CD4-positive, alpha-beta T cell (primary cell): ENCODE measurements around the gene GTF3C4. TPM values are rescaled to one million over a fixed set of nuclear protein-coding genes. Genes with fewer than 3 reads are reported as not detected.
"Not testable (repeated sequence)": the region's sequence is repeated elsewhere in the genome, so short reads cannot be mapped to it uniquely, and the experiment has no call there.

Experiments
- ATAC-seq: fragments of 200-7000 bp; cut with Tn5 transposase; one replicate; pipeline ENCODE4 v1.10.0; 2022; ENCODE audit warnings: mild to moderate bottlenecking; ENCODE audit not compliant: poor library complexity
- CTCF ChIA-PET: fragments of 350-600 bp; sonication (Branson Sonifier 250); formaldehyde crosslinking; loops from one replicate; lab custom pipeline; 2021; ENCODE audit warnings: antibody characterized with exemption, inconsistent platforms; lab: Charles Lee
- POLR2A ChIA-PET: fragments of 350-600 bp; sonication (Branson Sonifier 250); formaldehyde crosslinking; loops from one replicate; lab custom pipeline; 2021; ENCODE audit warnings: antibody characterized with exemption, inconsistent platforms; lab: Charles Lee
- DNase-seq, 14 experiments: peaks; one replicate each; pipeline ENCODE4 v3.0.0-alpha.2; 2013 to 2020; ENCODE audit warnings: mixed read lengths in 2 of 14
- H3K27ac ChIP-seq, 2 donors: one replicate each; pipeline versions ENCODE4 v1.5.1 to v1.7.0; 2013; ENCODE audit warnings: low read length in 2 of 2, low read depth in 1 of 2, mild to moderate bottlenecking in 1 of 2
- H3K27me3 ChIP-seq, 2 experiments: 1 replicate in 1 of 2; 2 replicates in 1 of 2; pipeline versions ENCODE4 v1.6.1 to v1.7.0; 2013; ENCODE audit warnings: low read length in 2 of 2, control low read depth in 1 of 2, mild to moderate bottlenecking in 1 of 2, moderate library complexity in 1 of 2; ENCODE audit not compliant: insufficient read depth in 2 of 2, control insufficient read depth in 1 of 2
- H3K36me3 ChIP-seq: one replicate; pipeline ENCODE4 v1.6.1; 2013; ENCODE audit warnings: low read length, control low read depth; ENCODE audit not compliant: insufficient read depth
- H3K4me1 ChIP-seq: one replicate; pipeline ENCODE4 v1.6.1; 2013; ENCODE audit warnings: low read length, control low read depth; ENCODE audit not compliant: insufficient read depth
- H3K4me3 ChIP-seq: one replicate; pipeline ENCODE4 v1.5.1; 2013; ENCODE audit warnings: mild to moderate bottlenecking, low read length, moderate library complexity
- H3K9me3 ChIP-seq, 2 experiments: 1 replicate in 1 of 2; 2 replicates in 1 of 2; pipeline versions ENCODE4 v1.6.1 to v1.7.0; 2013; ENCODE audit warnings: low read length in 2 of 2, mild to moderate bottlenecking in 2 of 2, control low read depth in 1 of 2, moderate library complexity in 1 of 2; ENCODE audit not compliant: control insufficient read depth in 1 of 2, insufficient read depth in 1 of 2
- H3K27ac Mint-ChIP-seq: one replicate; pipeline ENCODE4 v1.8.0; 2020; ENCODE audit warnings: mixed read lengths
- H3K27me3 Mint-ChIP-seq: one replicate; pipeline ENCODE4 v1.8.0; 2021; ENCODE audit warnings: mixed read lengths
- H3K36me3 Mint-ChIP-seq: one replicate; pipeline ENCODE4 v1.8.0; 2021; ENCODE audit warnings: low read depth, mixed read lengths
- H3K4me1 Mint-ChIP-seq: one replicate; pipeline ENCODE4 v1.8.0; 2021; ENCODE audit warnings: low read depth, mixed read lengths
- H3K4me3 Mint-ChIP-seq: one replicate; pipeline ENCODE4 v1.8.0; 2020; ENCODE audit warnings: mild to moderate bottlenecking, mixed read lengths
- H3K9me3 Mint-ChIP-seq: one replicate; pipeline ENCODE4 v1.8.0; 2020; ENCODE audit warnings: mixed read lengths
- intact Hi-C, 2 experiments: fragments of 100-400 bp; cut with DNase I in 1 of 2; cut with micrococcal nuclease in 1 of 2; formaldehyde crosslinking; loops; one replicate each; pipeline versions ENCODE4 v1.15.1 to v1.9.0; 2023 to 2025; cut with DNase I, micrococcal nuclease
- total RNA-seq, 174 experiments: library from RNA in 2 of 174; stranded (reverse) in 2 of 174; gene quantifications; one replicate each; pipeline ENCODE4 v1.2.3 and lab custom pipeline; 2021 to 2026
- TF ChIP-seq, protein P1 (sequence below): fragments of 200-600 bp; IDR thresholded peaks from one replicate; pipeline ENCODE4 v1.8.0; 2022; ENCODE audit warnings: antibody characterized with exemption, mild to moderate bottlenecking

GTF3C4 gene
- total RNA-seq, 2 experiments from 2014 or later = 9.3 to 9.6 TPM

DNA sequence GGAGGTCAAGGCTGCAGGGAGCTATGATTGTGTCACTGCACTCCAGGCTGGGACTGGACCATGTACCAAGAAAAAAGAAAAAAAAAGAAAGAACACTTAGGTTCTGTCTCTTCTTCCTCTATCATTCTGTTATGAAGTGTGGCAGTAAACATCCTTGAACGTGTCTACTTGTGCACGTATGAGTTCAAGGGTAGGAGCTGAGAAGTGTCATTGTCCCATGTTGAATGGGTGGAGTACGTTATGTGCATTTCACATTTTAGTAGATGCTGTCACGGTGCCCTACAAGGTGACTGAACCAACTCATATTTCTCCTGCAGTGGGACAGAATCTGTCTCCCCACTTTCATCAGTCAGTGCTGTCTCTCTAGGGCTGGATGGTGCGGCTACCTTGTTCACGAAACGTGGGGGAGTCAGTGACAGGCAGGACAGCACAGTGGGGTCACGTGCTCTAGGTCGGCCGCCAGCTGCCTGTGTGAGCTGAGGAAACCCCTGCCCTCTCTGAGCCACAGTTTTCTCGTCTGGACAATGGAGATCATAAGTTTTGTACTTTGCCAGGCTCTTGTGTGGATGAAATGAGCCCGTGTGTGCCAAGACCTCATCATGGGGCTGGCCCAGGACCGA, 47.2 kb downstream of the GTF3C4 start:
- TF ChIP-seq, protein P1, sequence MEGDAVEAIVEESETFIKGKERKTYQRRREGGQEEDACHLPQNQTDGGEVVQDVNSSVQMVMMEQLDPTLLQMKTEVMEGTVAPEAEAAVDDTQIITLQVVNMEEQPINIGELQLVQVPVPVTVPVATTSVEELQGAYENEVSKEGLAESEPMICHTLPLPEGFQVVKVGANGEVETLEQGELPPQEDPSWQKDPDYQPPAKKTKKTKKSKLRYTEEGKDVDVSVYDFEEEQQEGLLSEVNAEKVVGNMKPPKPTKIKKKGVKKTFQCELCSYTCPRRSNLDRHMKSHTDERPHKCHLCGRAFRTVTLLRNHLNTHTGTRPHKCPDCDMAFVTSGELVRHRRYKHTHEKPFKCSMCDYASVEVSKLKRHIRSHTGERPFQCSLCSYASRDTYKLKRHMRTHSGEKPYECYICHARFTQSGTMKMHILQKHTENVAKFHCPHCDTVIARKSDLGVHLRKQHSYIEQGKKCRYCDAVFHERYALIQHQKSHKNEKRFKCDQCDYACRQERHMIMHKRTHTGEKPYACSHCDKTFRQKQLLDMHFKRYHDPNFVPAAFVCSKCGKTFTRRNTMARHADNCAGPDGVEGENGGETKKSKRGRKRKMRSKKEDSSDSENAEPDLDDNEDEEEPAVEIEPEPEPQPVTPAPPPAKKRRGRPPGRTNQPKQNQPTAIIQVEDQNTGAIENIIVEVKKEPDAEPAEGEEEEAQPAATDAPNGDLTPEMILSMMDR = no peak
- no peaks in the 10 kb centered on the region for H3K9me3 ChIP-seq
- no peak overlapping the region for H3K4me3 ChIP-seq
- no peaks in the 10 kb centered on the region for H3K4me1 ChIP-seq
- H3K4me3 Mint-ChIP-seq = no peak overlapping the region
- no peaks in the 10 kb centered on the region for H3K9me3 Mint-ChIP-seq
- intact Hi-C loops = no loop called here
- no peak overlapping the region for H3K27ac Mint-ChIP-seq
- ChIA-PET CTCF (no interaction called here), POLR2A (no interaction called here)
- no peak for DNase-seq
- H3K36me3 Mint-ChIP-seq = no peaks in the 10 kb centered on the region
- H3K27ac ChIP-seq = no peak overlapping the region
- no peak for ATAC-seq
- H3K27me3 Mint-ChIP-seq = peaks cover 18% of the 10 kb centered on the region
- H3K27me3 ChIP-seq = peaks cover 0 to 4% of the 10 kb centered on the region in 2 experiments
- H3K4me1 Mint-ChIP-seq = peaks cover 4% of the 10 kb centered on the region
- no peaks in the 10 kb centered on the region for H3K36me3 ChIP-seq

DNA sequence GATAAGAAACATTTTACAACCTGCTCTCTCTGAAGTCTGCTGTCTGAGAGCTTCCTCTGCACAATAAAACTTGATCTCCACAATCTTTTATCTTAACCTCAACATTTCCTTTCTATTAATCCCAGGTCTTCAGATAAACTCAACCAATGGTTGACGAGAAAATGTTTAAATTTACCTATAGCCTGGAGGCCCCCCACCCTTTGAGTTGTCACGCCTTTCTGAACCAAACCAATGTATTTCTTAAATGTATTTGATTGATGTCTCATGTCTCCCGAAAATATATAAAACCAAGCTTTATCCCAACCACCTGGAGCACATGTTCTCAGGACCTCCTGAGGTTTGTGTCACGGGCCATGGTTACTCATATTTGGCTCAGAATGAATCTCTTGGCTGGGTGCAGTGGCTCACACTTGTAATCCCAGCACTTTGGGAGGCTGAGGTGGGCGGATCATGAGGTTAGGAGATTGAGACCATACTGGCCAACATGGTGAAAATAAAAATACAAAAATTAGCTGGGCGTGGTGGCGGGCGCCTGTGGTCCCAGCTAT, 48.2 kb downstream of the GTF3C4 start:
- H3K4me3 Mint-ChIP-seq, H3K4me1 ChIP-seq, ATAC-seq, H3K9me3 ChIP-seq, CTCF ChIA-PET, H3K27ac Mint-ChIP-seq, H3K9me3 Mint-ChIP-seq, POLR2A ChIA-PET, DNase-seq, H3K4me3 ChIP-seq, H3K27me3 ChIP-seq, H3K36me3 Mint-ChIP-seq, intact Hi-C loops, H3K27ac ChIP-seq, H3K4me1 Mint-ChIP-seq, H3K36me3 ChIP-seq: not testable (repeated sequence)
- peaks cover 23% of the 10 kb centered on the region for H3K27me3 Mint-ChIP-seq

DNA sequence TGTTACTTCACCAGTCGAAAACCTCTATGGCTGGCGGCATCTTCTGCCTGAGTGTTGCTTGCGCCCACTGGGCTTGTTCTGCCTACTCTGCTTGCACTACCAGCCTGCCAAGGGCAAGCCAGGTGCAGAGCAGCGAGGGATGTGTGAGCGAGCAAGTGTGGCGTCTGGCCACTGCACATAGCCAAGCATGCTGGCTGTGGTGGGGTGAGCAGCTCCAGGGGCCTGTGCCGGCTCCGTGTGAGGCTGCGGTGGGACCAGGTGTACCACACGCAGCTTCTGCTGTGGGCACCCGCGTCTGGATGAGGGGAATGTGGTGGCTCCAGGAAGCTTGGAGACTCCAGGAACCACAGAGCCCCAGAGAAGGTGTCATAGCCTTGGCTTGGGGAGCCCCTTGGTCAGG, 51.4 kb downstream of the GTF3C4 start:
- no peak overlapping the region for H3K27ac ChIP-seq
- no peaks in the 10 kb centered on the region for H3K36me3 Mint-ChIP-seq
- intact Hi-C loops = no loop called here
- ATAC-seq (no peak), DNase-seq (no peak)
- no peaks in the 10 kb centered on the region for H3K9me3 Mint-ChIP-seq
- peaks cover 32% of the 10 kb centered on the region for H3K27me3 Mint-ChIP-seq
- no peaks in the 10 kb centered on the region for H3K4me1 ChIP-seq
- no peaks in the 10 kb centered on the region for H3K9me3 ChIP-seq
- no peak overlapping the region for H3K4me3 ChIP-seq
- no peak overlapping the region for H3K4me3 Mint-ChIP-seq
- POLR2A ChIA-PET = no interaction called here
- H3K4me1 Mint-ChIP-seq = peaks cover 4% of the 10 kb centered on the region
- peaks cover 0 to 4% of the 10 kb centered on the region in 2 experiments for H3K27me3 ChIP-seq
- H3K27ac Mint-ChIP-seq = no peak overlapping the region
- H3K36me3 ChIP-seq = no peaks in the 10 kb centered on the region
- CTCF ChIA-PET = no interaction called here
- TF ChIP-seq, protein P1 = no peak
